Prostate gland (tissue), 2 donors: ENCODE results near the gene CHI3L1. TPM values are rescaled to one million over a fixed set of nuclear protein-coding genes. Genes with fewer than 3 reads are reported as not detected.

Experiments used
- DNase-seq: peaks from one replicate; pipeline ENCODE4 v3.0.0-alpha.2; 2019; ENCODE audit warnings: low spot score
- H3K27ac ChIP-seq, 2 donors: fragments of 200-600 bp; sonication (generic); 2 replicates each; pipeline ENCODE4 v1.5.1; 2017 to 2019
- H3K27me3 ChIP-seq: fragments of 200-600 bp; sonication (generic); replicated peaks from 2 replicates; pipeline ENCODE4 v1.5.1; 2019; ENCODE audit not compliant: insufficient read depth
- H3K36me3 ChIP-seq, 2 donors: fragments of 200-600 bp; sonication (generic); 1 replicate in 1 of 2; 2 replicates in 1 of 2; pipeline versions ENCODE4 v1.5.1 to v1.8.1; 2017 to 2019
- H3K4me1 ChIP-seq: fragments of 200-600 bp; sonication (generic); replicated peaks from 2 replicates; pipeline ENCODE4 v1.5.1; 2019
- H3K4me3 ChIP-seq, 2 donors: fragments of 200-600 bp; sonication (generic); 2 replicates each; pipeline ENCODE4 v1.5.1; 2017 to 2019
- H3K9me3 ChIP-seq: fragments of 200-600 bp; sonication (generic); 2 replicates; pipeline ENCODE4 v1.5.1; 2017
- CTCF ChIP-seq, 4 experiments: fragments of 200-600 bp in 2 of 4; fragments of 450-650 bp in 2 of 4; sonication (generic) in 2 of 4; IDR thresholded peaks; 1 replicate in 3 of 4; 2 replicates in 1 of 4; pipeline ENCODE4 v1.5.1; 2016 to 2019; ENCODE audit warnings: antibody characterized with exemption in 4 of 4, mild to moderate bottlenecking in 2 of 4, moderate library complexity in 2 of 4
- POLR2A ChIP-seq: fragments of 450-650 bp; IDR thresholded peaks from one replicate; pipeline ENCODE4 v1.6.1; 2016; ENCODE audit warnings: antibody characterized with exemption, mild to moderate bottlenecking
- POLR2AphosphoS5 ChIP-seq: sonication (generic); formaldehyde crosslinking; IDR thresholded peaks from one replicate; pipeline ENCODE4 v1.6.1; 2017; ENCODE audit warnings: antibody characterized with exemption
- WGBS: methylation state at CpG from one replicate; pipeline ENCODE4 v1.1.5; 2018; 5-methylcytosine and 5-hydroxymethylcytosine counted together
- intact Hi-C: fragments of 100-400 bp; cut with DNase I; formaldehyde crosslinking; loops from one replicate; pipeline ENCODE4 v1.14.2; 2022
- total RNA-seq, 2 donors: library from RNA; depleted of rRNA; stranded (reverse); fragments of >200 nt; gene quantifications; one replicate each; pipeline ENCODE4 v1.1.0, GENCODE V29; 2016

Gene CHI3L1
- total RNA-seq, 2 donors from 2014 or later = 1.4 to 12.6 TPM

GRCh38 chr1:203207751-203208150, 21.2 kb upstream of the CHI3L1 start:
- Histone ChIP-seq H3K27me3 (no peaks in the 10 kb centered on the region), H3K27ac (no peak overlapping the region), H3K4me3 (no peak overlapping the region), H3K4me1 (no peaks in the 10 kb centered on the region), H3K9me3 (no peaks in the 10 kb centered on the region), H3K36me3 (no peaks in the 10 kb centered on the region)
- TF ChIP-seq POLR2AphosphoS5 (no peak), POLR2A (no peak), CTCF (IDR thresholded peaks at IDR 0.05) (no peak)
- 55% methylated on average over 2 of the region's 2 CpGs for WGBS
- DNase-seq = no peak
- intact Hi-C loops = no loop called here

GRCh38 chr1:203206129-203206687, 19.7 kb upstream of the CHI3L1 start:
- no peaks in the 10 kb centered on the region for H3K36me3 ChIP-seq
- no peaks in the 10 kb centered on the region for H3K4me1 ChIP-seq
- DNase-seq = no peak
- no peak overlapping the region for H3K27ac ChIP-seq
- H3K9me3 ChIP-seq = no peaks in the 10 kb centered on the region
- intact Hi-C loops = no loop called here
- H3K27me3 ChIP-seq = no peaks in the 10 kb centered on the region
- TF ChIP-seq POLR2AphosphoS5 (no peak), POLR2A (no peak), CTCF (IDR thresholded peaks at IDR 0.05) (no peak)
- 76% methylated on average over 5 of the region's 5 CpGs for WGBS
- H3K4me3 ChIP-seq = no peak overlapping the region

- Histone ChIP-seq H3K4me3 (no peak overlapping the region), H3K27me3 (no peaks in the 10 kb centered on the region), H3K4me1 (no peaks in the 10 kb centered on the region), H3K9me3 (no peaks in the 10 kb centered on the region), H3K36me3 (no peaks in the 10 kb centered on the region), H3K27ac (no peak overlapping the region)
- TF ChIP-seq POLR2A = no peak
- TF ChIP-seq POLR2AphosphoS5 = no peak
- no peak for TF ChIP-seq CTCF (IDR thresholded peaks at IDR 0.05)
- WGBS = 83% methylated on average over 2 of the region's 2 CpGs
- no peak for DNase-seq
- intact Hi-C loops = no loop called here
Observed at GRCh38 chr1:203204756-203205155, 18.3 kb upstream of the CHI3L1 start.

GRCh38 chr1:203202431-203203245, 16.1 kb upstream of the CHI3L1 start:
- Histone ChIP-seq H3K9me3 (no peaks in the 10 kb centered on the region), H3K36me3 (no peaks in the 10 kb centered on the region), H3K27me3 (no peaks in the 10 kb centered on the region), H3K4me1 (no peaks in the 10 kb centered on the region), H3K27ac (peak overlapping the region in 1 of 2 donors; percentile 39), H3K4me3 (no peak overlapping the region)
- WGBS = 80% methylated on average over 15 of the region's 15 CpGs
- no peak for TF ChIP-seq POLR2AphosphoS5
- TF ChIP-seq POLR2A = no peak
- no peak for TF ChIP-seq CTCF (IDR thresholded peaks at IDR 0.05)
- DNase-seq = no peak
- intact Hi-C loops = no loop called here
